K562 (cell line): Measurements from ENCODE around the gene SMG6. TPM values are rescaled to one million over a fixed set of nuclear protein-coding genes. Genes with fewer than 3 reads are reported as not detected.
A peak's percentile ranks its signal among the peaks of the same experiment; 100 is the strongest.

ENCODE experiments used
- ARNT ChIP-seq, 2 experiments: fragments of 450-650 bp; IDR thresholded peaks; 2 replicates each; pipeline ENCODE4 v1.6.1; 2016; ENCODE audit warnings: mild to moderate bottlenecking in 1 of 2
- EGR1 ChIP-seq: fragments of 450-650 bp; conservative IDR thresholded peaks from 2 replicates; pipeline ENCODE4 v1.6.1; 2017; ENCODE audit warnings: mild to moderate bottlenecking
- ESRRA ChIP-seq: fragments of 450-650 bp; IDR thresholded peaks from 2 replicates; pipeline ENCODE4 v1.6.1; 2014; ENCODE audit warnings: low read depth, mild to moderate bottlenecking, moderate library complexity, borderline replicate concordance
- HDAC2 ChIP-seq: fragments of 450-650 bp; IDR thresholded peaks from 2 replicates; pipeline ENCODE4 v1.6.1; 2016; ENCODE audit warnings: mild to moderate bottlenecking
- MAX ChIP-seq: sonication (generic); formaldehyde crosslinking; IDR thresholded peaks from 2 replicates; pipeline ENCODE4 v1.9.0; 2022; ENCODE audit warnings: mild to moderate bottlenecking, missing genetic modification reagents
- MAZ ChIP-seq, 2 experiments: fragments of 450-650 bp in 1 of 2; sonication (generic) in 1 of 2; formaldehyde crosslinking; IDR thresholded peaks in 1 of 2; conservative IDR thresholded peaks in 1 of 2; 2 replicates each; pipeline versions ENCODE4 v1.4.0 to v1.5.0; 2020; ENCODE audit warnings: mild to moderate bottlenecking in 1 of 2, missing genetic modification reagents in 1 of 2
- MGA ChIP-seq: fragments of 450-650 bp; IDR thresholded peaks from 2 replicates; pipeline ENCODE4 v1.6.1; 2016; ENCODE audit warnings: mild to moderate bottlenecking, moderate library complexity
- NEUROD1 ChIP-seq: fragments of 150-350 bp; IDR thresholded peaks from 2 replicates; pipeline ENCODE4 v1.6.1; 2014; ENCODE audit warnings: borderline replicate concordance, low read length, low read depth; ENCODE audit not compliant: partially characterized antibody
- NRF1 ChIP-seq, 2 experiments: fragments of 450-650 bp; IDR thresholded peaks in 1 of 2; conservative IDR thresholded peaks in 1 of 2; 2 replicates each; pipeline ENCODE4 v1.6.1; 2014; ENCODE audit warnings: mild to moderate bottlenecking in 2 of 2
- POLR2A ChIP-seq: fragments of 450-650 bp; conservative IDR thresholded peaks from 2 replicates; pipeline ENCODE4 v1.6.1; 2016
- SIX5 ChIP-seq, 2 experiments: IDR thresholded peaks; 2 replicates each; pipeline ENCODE4 v1.6.1; 2011; ENCODE audit warnings: low read length in 2 of 2, borderline replicate concordance in 1 of 2, low read depth in 1 of 2, mild to moderate bottlenecking in 1 of 2, moderate library complexity in 1 of 2; ENCODE audit not compliant: insufficient read depth in 1 of 2
- SMAD4 ChIP-seq: fragments of 250-450 bp; sonication (Bioruptor Pico); conservative IDR thresholded peaks from 2 replicates; pipeline ENCODE4 v1.8.0; 2021; ENCODE audit warnings: inconsistent platforms, mild to moderate bottlenecking, moderate library complexity
- TOE1 ChIP-seq, 2 experiments: fragments of 450-650 bp in 1 of 2; sonication (generic) in 1 of 2; formaldehyde crosslinking in 1 of 2; IDR thresholded peaks; 2 replicates each; pipeline versions ENCODE4 v1.7.1 to v1.8.0; 2016 to 2022; ENCODE audit warnings: borderline replicate concordance in 2 of 2, mild to moderate bottlenecking in 2 of 2, antibody characterized with exemption in 1 of 2, inconsistent platforms in 1 of 2, low read depth in 1 of 2, missing genetic modification reagents in 1 of 2, moderate library complexity in 1 of 2
- TSC22D4 ChIP-seq: fragments of 450-650 bp; IDR thresholded peaks from 2 replicates; pipeline ENCODE4 v1.6.1; 2016; ENCODE audit warnings: missing genetic modification characterization, missing biosample characterization, control low read depth
- ZNF695 ChIP-seq: fragments of 450-650 bp; formaldehyde crosslinking; IDR thresholded peaks from 2 replicates; pipeline ENCODE4 v1.4.0; 2020; ENCODE audit warnings: mild to moderate bottlenecking, moderate library complexity
- polyA plus RNA-seq, 8 experiments: library from polyadenylated mRNA; depleted of rRNA in 4 of 8; stranded (reverse) in 5 of 8; unstranded in 3 of 8; fragments of >200 nt; fragmentation: Nextera tagmentation in 2 of 8; fragmentation: Illumina TruSeq in 1 of 8; extraction: Ambion mirVana in 2 of 8; extraction: Trizol in 1 of 8; gene quantifications; 2 replicates each; pipeline versions ENCODE4 v1.2.1 to v1.2.3, GENCODE V29; 2011 to 2014; ENCODE audit warnings: inconsistent platforms in 1 of 8, missing spikeins in 1 of 8
- total RNA-seq, 7 experiments: library from RNA; depleted of rRNA in 6 of 7; stranded (reverse); fragments of >200 nt in 6 of 7; fragmentation: Illumina TruSeq in 2 of 7; extraction: Trizol in 2 of 7; gene quantifications; 2 replicates each; pipeline versions ENCODE4 v1.2.1 to v1.2.3, GENCODE V29; 2011 to 2021; ENCODE audit warnings: low replicate concordance in 1 of 7

The SMG6 gene
- total and polyA plus RNA-seq, 9 of the 15 experiments (the other 6 are each of a cell fraction or from before 2014, with no cell fraction given), result 0.44 to 13.9 (median 6.0) TPM

DNA sequence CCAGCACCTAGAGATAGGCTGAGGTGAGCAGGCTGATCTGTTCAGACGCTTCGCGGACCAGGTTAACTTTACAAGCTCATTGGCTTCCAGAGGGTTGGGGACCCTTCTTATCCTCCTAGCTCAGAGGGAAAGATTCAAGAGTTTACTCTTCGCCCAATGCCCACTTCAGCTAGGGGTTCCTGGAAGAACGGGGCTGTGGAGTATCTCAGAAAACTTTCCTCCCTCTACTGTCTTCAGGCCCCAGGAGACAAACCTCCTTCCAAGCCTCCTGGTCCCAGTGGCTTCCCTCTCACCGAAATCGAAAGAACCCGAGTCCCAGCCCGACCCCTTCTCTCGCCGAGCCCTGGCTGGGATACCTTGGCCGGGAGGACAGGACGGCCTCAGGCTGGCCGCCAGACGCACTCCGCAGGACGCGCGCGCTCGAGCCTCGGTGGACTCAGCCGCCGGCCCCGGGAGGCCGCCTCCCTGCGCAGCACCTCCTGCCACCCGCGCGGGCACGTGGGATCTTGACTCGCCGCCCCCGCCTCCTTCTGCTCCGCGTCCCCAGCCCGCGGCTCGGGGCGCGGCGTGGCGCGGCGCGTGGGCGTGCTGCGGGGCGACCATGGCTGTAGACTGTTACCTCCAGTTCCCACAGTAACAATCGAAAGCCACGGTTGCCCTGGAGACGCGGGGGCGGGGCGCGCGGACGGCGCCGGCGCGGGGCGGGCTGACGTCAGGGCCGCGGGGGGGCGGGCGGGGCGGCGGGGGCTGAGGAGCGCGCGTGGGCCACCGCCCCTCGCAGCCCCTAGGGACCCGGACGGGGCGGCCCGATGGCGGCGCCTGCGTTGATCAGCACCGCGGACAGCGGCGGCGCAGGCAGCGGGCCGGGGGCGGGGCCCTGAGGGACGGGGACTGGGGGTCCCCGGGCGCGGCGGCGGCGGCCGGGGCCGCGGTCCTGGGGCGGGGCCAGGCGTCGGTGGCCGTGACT lies 254.0 kb downstream of the SMG6 start (continued):
- no peak for TF ChIP-seq MGA
- TF ChIP-seq NRF1 (conservative IDR thresholded peaks at IDR 0.05 in 1 of 2, IDR thresholded peaks at IDR 0.05 in 1 of 2), result peak; percentile 66 to 75; a peak in 2 of 4 replicates
- no peak for TF ChIP-seq ESRRA
- TF ChIP-seq POLR2A, result no peak
- no peak for TF ChIP-seq SIX5 (IDR thresholded peaks at IDR 0.05; ENCODE audit: borderline replicate concordance in 1 of 2, insufficient read depth in 1 of 2, low read depth in 1 of 2, low read length in 2 of 2)
- no peak for TF ChIP-seq ARNT (IDR thresholded peaks at IDR 0.05)
- TF ChIP-seq MAX (CRISPR knock-in tag), result peak; percentile 61
- no peak for TF ChIP-seq HDAC2
- TF ChIP-seq MAZ (CRISPR knock-in tag; conservative IDR thresholded peaks at IDR 0.05 in 1 of 2, IDR thresholded peaks at IDR 0.05 in 1 of 2), result 0 out of 4 replicates have a peak, but pooled peaks of 1 of the 2 experiments have one; percentile 6
- TF ChIP-seq SMAD4 (CRISPR knock-in tag), result 0 out of 2 replicates have a peak, but pooled peaks have one; percentile 26
- no peak for TF ChIP-seq TSC22D4 (tag)
- TF ChIP-seq EGR1, result peak; percentile 78
- TF ChIP-seq TOE1 (IDR thresholded peaks at IDR 0.05; ENCODE audit: borderline replicate concordance), result no peak
- no peak for TF ChIP-seq TOE1 (CRISPR knock-in tag; IDR thresholded peaks at IDR 0.05; ENCODE audit: borderline replicate concordance, low read depth)
- peak; percentile 65 for TF ChIP-seq NEUROD1
- TF ChIP-seq ZNF695 (CRISPR knock-in tag), result no peak
